Stimulated activated CD4-positive, alpha-beta T cell treated with anti-CD3 and anti-CD28 coated beads, TNF-alpha, amount 100 ng/mL, for 48 hours (primary cell): Measurements from ENCODE around the gene HOXA9.

ENCODE experiments used
- DNase-seq, 3 donors: peaks; one replicate each; pipeline ENCODE4 v3.0.0-alpha.2; 2020; ENCODE audit warnings: low read depth in 3 of 3

The HOXA9 gene

GRCh38 chr7:27112955-27113949, 52.1 kb downstream of the HOXA9 start:
- no peak for DNase-seq
